ENCODE measurements around the gene CGAS.
A peak's percentile ranks its signal among the peaks of the same experiment; 100 is the strongest.

CGAS gene

DNA sequence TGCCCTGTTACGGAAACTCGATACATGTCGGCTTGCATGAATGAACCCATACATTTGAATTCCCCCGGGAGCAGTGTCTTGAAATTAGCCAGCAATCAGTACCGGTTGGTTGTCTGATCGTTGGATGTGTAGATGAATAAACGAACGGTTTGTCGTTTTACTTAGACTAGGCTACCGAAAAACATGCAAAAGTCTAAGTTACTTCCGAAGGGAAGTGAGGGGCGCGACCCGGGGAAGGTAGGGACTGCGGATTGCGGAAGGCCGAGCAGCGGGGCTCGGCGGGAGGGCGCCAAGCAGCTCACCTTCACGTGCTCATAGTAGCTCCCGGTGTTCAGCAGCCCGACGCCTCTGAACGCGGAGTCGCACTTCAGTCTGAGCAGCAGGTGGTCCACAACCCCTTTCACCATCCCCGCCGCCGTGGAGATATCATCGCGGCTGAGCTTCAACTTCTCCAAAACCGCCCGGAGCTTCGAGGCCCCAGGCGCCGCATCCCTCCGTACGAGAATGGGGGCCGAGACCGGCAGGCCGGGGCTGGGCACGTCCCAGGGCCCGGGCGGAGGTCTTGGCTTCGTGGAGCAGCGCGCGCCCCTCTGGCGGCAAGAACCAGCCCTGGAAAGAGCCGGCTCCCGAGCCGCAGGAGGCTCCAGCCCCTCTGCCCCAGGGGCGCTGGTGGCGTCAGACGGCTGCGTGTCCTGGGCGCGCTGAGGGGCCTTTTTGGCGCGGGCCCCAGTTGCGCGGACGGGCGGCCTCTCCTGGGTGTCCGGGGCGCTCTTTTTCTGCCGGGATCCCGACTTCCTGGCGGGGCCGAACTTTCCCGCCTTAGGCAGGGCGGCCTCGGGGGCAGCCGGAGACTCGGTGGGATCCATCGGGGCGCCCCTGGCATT is 632 bp downstream of the CGAS start:
- Histone ChIP-seq H3K27ac (ENCODE audit: low read depth, low read length) (peak overlapping the region; percentile 83), H3K9me2 (replicated peaks; ENCODE audit: control insufficient read depth, low read length) (no peaks in the 10 kb centered on the region), H3K4me2 (ENCODE audit: low read length) (peak overlapping the region; percentile 88), H3K4me1 (ENCODE audit: control insufficient read depth, low read length) (peaks cover 27% of the 10 kb centered on the region), H4K20me1 (ENCODE audit: control insufficient read depth, insufficient read depth, low read depth, low read length) (no peaks in the 10 kb centered on the region), H3F3A (ENCODE audit: control insufficient read depth, insufficient read depth) (peaks cover 8% of the 10 kb centered on the region), H3K9me3 (ENCODE audit: control insufficient read depth, insufficient read depth, low read length) (no peaks in the 10 kb centered on the region), H3K27me3 (ENCODE audit: control insufficient read depth, low read length) (peaks cover 2% of the 10 kb centered on the region; the same call in 1 of the 2 replicates), H3K4me3 (ENCODE audit: low read length) (peak overlapping the region; percentile 84), H3K36me3 (ENCODE audit: control insufficient read depth, low read length) (peaks cover 4% of the 10 kb centered on the region; the same call in 1 of the 2 replicates), H3K79me2 (ENCODE audit: control insufficient read depth, low read length) (peaks cover 51% of the 10 kb centered on the region)
- no peak for TF ChIP-seq EZH2phosphoT487 (IDR thresholded peaks at IDR 0.05; ENCODE audit: borderline replicate concordance, low read length)
- TF ChIP-seq, protein P1, sequence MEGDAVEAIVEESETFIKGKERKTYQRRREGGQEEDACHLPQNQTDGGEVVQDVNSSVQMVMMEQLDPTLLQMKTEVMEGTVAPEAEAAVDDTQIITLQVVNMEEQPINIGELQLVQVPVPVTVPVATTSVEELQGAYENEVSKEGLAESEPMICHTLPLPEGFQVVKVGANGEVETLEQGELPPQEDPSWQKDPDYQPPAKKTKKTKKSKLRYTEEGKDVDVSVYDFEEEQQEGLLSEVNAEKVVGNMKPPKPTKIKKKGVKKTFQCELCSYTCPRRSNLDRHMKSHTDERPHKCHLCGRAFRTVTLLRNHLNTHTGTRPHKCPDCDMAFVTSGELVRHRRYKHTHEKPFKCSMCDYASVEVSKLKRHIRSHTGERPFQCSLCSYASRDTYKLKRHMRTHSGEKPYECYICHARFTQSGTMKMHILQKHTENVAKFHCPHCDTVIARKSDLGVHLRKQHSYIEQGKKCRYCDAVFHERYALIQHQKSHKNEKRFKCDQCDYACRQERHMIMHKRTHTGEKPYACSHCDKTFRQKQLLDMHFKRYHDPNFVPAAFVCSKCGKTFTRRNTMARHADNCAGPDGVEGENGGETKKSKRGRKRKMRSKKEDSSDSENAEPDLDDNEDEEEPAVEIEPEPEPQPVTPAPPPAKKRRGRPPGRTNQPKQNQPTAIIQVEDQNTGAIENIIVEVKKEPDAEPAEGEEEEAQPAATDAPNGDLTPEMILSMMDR (IDR thresholded peaks at IDR 0.05; ENCODE audit: low read depth, low read length, poor library complexity, severe bottlenecking), result no peak

DNA sequence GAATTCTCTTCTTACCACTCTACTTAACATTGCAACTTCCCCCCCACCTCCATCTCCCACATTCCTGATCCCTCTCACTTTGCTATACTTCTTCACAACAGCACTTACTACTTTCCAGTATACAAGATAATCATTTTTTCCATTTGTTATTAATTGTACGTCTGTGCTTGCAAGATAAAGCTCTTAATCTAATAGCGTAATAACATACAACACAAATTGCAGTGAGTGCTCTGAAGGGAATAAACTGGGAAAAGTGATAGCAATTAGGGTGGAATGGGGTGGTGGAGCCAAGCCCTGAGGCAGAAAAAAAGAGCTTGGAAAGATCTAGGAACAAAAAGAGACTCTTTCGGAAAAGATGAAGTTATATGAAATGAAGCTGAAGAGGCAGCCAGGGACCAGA is 8.5 kb downstream of the CGAS start:
- peaks cover 27% of the 10 kb centered on the region for H3K36me3 ChIP-seq (ENCODE audit: control insufficient read depth, low read length)
- H3K4me2 ChIP-seq (ENCODE audit: low read length), result no peak overlapping the region
- no peaks in the 10 kb centered on the region for H3K27me3 ChIP-seq (ENCODE audit: control insufficient read depth, low read length)
- H3K9me3 ChIP-seq (ENCODE audit: control insufficient read depth, insufficient read depth, low read length), result no peaks in the 10 kb centered on the region
- no peak overlapping the region for H3K27ac ChIP-seq (ENCODE audit: low read depth, low read length)
- H3K4me3 ChIP-seq (ENCODE audit: low read length), result no peak overlapping the region
- H3K4me1 ChIP-seq (ENCODE audit: control insufficient read depth, low read length), result peaks cover 20% of the 10 kb centered on the region
- H4K20me1 ChIP-seq (ENCODE audit: control insufficient read depth, insufficient read depth, low read depth, low read length), result peaks cover 4% of the 10 kb centered on the region; the same call in 1 of the 2 replicates
- H3F3A ChIP-seq (ENCODE audit: control insufficient read depth, insufficient read depth), result peaks cover 12% of the 10 kb centered on the region; the same call in 1 of the 2 replicates
- H3K9me2 ChIP-seq (replicated peaks; ENCODE audit: control insufficient read depth, low read length), result no peaks in the 10 kb centered on the region
- TF ChIP-seq, protein P1 (IDR thresholded peaks at IDR 0.05; ENCODE audit: low read depth, low read length, poor library complexity, severe bottlenecking), result no peak
- no peak for TF ChIP-seq EZH2phosphoT487 (IDR thresholded peaks at IDR 0.05; ENCODE audit: borderline replicate concordance, low read length)
- H3K79me2 ChIP-seq (ENCODE audit: control insufficient read depth, low read length), result peaks cover 33% of the 10 kb centered on the region

DNA sequence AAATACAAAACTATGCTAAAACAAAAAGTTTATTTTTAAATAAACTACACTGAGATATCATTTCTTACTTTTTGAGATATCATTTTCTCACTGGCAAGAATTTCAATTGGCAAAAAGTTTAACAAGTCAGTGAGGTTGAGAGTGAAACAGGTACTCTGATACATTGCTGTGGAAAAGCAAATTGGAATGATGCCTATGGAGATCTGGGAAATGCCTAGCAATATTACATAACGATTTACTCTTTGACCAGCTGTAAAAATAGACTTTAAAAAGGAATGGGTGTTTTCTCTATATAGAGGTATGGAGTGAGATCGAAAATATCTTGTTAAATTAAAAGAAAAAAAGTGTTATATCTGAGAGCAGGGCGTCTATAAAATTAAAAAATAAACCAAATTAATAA is 16.9 kb downstream of the CGAS start:
- peaks cover 20% of the 10 kb centered on the region for H3K36me3 ChIP-seq (ENCODE audit: control insufficient read depth, low read length)
- H3K27ac ChIP-seq (ENCODE audit: low read depth, low read length), result no peak overlapping the region
- no peaks in the 10 kb centered on the region for H3K9me2 ChIP-seq (replicated peaks; ENCODE audit: control insufficient read depth, low read length)
- no peak overlapping the region for H3K4me2 ChIP-seq (ENCODE audit: low read length)
- peaks cover 4% of the 10 kb centered on the region; the same call in 1 of the 2 replicates for H4K20me1 ChIP-seq (ENCODE audit: control insufficient read depth, insufficient read depth, low read depth, low read length)
- H3K9me3 ChIP-seq (ENCODE audit: control insufficient read depth, insufficient read depth, low read length), result no peaks in the 10 kb centered on the region
- no peaks in the 10 kb centered on the region for H3K4me1 ChIP-seq (ENCODE audit: control insufficient read depth, low read length)
- H3K79me2 ChIP-seq (ENCODE audit: control insufficient read depth, low read length), result no peaks in the 10 kb centered on the region; the same call in 1 of the 2 replicates
- no peaks in the 10 kb centered on the region for H3F3A ChIP-seq (ENCODE audit: control insufficient read depth, insufficient read depth)
- TF ChIP-seq, protein P1 (IDR thresholded peaks at IDR 0.05; ENCODE audit: low read depth, low read length, poor library complexity, severe bottlenecking), result no peak
- TF ChIP-seq EZH2phosphoT487 (IDR thresholded peaks at IDR 0.05; ENCODE audit: borderline replicate concordance, low read length), result no peak
- no peak overlapping the region for H3K4me3 ChIP-seq (ENCODE audit: low read length)
- no peaks in the 10 kb centered on the region for H3K27me3 ChIP-seq (ENCODE audit: control insufficient read depth, low read length)

Data from DOHH2 (cell line).